BE2C (cell line): ENCODE data around the gene LRRC1.

ENCODE experiments used
- DNase-seq: peaks from one replicate; pipeline ENCODE4 v3.0.0-alpha.2; 2020
- H3K27me3 ChIP-seq: fragments of 250-450 bp; sonication (Bioruptor Pico); 2 replicates; pipeline ENCODE4 v1.5.1; 2020; ENCODE audit warnings: mild to moderate bottlenecking
- H3K36me3 ChIP-seq: fragments of 250-450 bp; sonication (Bioruptor Pico); 2 replicates; pipeline ENCODE4 v1.5.1; 2020; ENCODE audit warnings: mild to moderate bottlenecking
- H3K4me1 ChIP-seq: fragments of 250-450 bp; sonication (Bioruptor Pico); 2 replicates; pipeline ENCODE4 v1.5.1; 2020
- H3K4me3 ChIP-seq: 2 replicates; pipeline ENCODE4 v1.5.1; 2011; ENCODE audit warnings: low read depth, low read length
- H3K9me3 ChIP-seq: fragments of 250-450 bp; sonication (Bioruptor Pico); 2 replicates; pipeline ENCODE4 v1.5.1; 2020
- TF ChIP-seq, protein P1 (sequence below): IDR thresholded peaks from 2 replicates; pipeline ENCODE4 v1.5.1; 2012; ENCODE audit warnings: mild to moderate bottlenecking, low read depth, low read length

LRRC1 gene

DNA sequence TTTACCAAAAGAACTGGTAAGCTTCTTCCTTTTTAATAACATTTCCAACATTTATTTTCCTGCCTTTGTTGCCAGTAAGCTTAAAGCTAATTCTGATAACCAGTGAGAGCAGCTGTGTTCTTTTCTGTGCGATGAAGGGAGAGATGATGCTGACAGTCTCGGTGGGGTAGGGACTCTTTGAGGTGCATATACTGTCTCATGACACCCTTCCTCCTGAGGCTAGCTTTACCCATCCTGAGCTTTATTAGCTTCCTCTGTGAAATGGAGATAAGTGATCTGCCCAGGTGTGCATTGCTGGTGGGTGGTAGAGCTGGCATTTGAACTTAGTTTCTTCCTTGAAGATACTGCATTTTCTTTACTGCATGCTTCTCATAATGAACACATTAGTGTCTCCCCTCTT is 92.5 kb downstream of the LRRC1 start:
- Histone ChIP-seq H3K4me3 (no peak overlapping the region), H3K36me3 (no peaks in the 10 kb centered on the region), H3K4me1 (no peaks in the 10 kb centered on the region), H3K9me3 (no peaks in the 10 kb centered on the region), H3K27me3 (no peaks in the 10 kb centered on the region)
- TF ChIP-seq, protein P1, sequence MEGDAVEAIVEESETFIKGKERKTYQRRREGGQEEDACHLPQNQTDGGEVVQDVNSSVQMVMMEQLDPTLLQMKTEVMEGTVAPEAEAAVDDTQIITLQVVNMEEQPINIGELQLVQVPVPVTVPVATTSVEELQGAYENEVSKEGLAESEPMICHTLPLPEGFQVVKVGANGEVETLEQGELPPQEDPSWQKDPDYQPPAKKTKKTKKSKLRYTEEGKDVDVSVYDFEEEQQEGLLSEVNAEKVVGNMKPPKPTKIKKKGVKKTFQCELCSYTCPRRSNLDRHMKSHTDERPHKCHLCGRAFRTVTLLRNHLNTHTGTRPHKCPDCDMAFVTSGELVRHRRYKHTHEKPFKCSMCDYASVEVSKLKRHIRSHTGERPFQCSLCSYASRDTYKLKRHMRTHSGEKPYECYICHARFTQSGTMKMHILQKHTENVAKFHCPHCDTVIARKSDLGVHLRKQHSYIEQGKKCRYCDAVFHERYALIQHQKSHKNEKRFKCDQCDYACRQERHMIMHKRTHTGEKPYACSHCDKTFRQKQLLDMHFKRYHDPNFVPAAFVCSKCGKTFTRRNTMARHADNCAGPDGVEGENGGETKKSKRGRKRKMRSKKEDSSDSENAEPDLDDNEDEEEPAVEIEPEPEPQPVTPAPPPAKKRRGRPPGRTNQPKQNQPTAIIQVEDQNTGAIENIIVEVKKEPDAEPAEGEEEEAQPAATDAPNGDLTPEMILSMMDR, result no peak
- DNase-seq, result no peak

- Histone ChIP-seq H3K4me3 (no peak overlapping the region), H3K36me3 (no peaks in the 10 kb centered on the region), H3K27me3 (no peaks in the 10 kb centered on the region), H3K9me3 (no peaks in the 10 kb centered on the region), H3K4me1 (no peaks in the 10 kb centered on the region)
- TF ChIP-seq, protein P1, result no peak
- no peak for DNase-seq
These were observed 94.1 kb downstream of the LRRC1 start for GRCh38 chr6:53888931-53889330.

GRCh38 chr6:53889365-53889764 is 94.6 kb downstream of the LRRC1 start:
- Histone ChIP-seq H3K4me1 (no peaks in the 10 kb centered on the region), H3K4me3 (no peak overlapping the region), H3K27me3 (no peaks in the 10 kb centered on the region), H3K36me3 (no peaks in the 10 kb centered on the region), H3K9me3 (no peaks in the 10 kb centered on the region)
- TF ChIP-seq, protein P1, result no peak
- DNase-seq, result no peak

DNA sequence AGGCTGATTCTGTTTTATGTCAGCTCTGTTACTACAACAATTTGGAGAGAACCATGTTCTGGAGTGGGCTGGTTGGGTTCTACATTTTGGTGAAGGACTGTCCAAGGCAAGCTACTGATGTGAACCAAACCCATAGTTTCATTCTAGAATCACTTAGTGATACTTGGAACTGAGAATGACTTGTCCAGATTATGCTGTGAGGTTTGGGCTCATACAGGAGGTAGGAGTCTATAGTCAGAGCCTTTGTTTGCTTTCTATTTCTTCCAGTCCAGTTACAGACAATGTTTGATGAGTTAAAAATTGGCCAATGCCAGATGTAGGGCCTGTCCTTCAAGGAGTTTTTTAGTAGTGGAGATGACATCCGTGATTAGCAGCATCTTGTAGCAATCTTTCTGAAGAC is 97.9 kb downstream of the LRRC1 start:
- no peak for DNase-seq
- TF ChIP-seq, protein P1, result no peak
- no peaks in the 10 kb centered on the region for H3K9me3 ChIP-seq

DNA sequence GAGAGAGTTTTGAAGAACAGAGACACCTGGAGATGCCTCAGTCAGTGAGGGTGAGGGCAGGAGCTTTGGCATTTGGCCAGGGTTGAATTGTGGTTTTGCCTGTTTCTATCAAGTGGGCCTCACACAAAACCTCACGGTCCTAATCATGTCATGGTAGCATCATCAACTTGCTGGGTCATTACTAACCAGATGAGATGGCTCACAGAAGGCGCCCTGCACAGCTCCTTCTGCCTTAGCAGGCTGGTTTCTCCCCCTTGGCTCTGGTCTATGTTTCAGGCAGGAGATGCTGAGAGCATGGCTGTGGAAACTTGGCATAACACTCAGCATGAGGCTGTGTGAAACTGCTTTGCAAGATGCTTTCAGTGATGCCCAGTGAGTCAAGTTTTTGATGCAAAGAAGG is 99.3 kb downstream of the LRRC1 start:
- Histone ChIP-seq H3K4me3 (no peak overlapping the region), H3K27me3 (no peaks in the 10 kb centered on the region), H3K9me3 (no peaks in the 10 kb centered on the region), H3K4me1 (no peaks in the 10 kb centered on the region), H3K36me3 (no peaks in the 10 kb centered on the region)
- no peak for DNase-seq
- TF ChIP-seq, protein P1, result no peak

More for the DNA sequence above, 97.9 kb downstream of the LRRC1 start:
- Histone ChIP-seq H3K4me1 (no peaks in the 10 kb centered on the region), H3K27me3 (no peaks in the 10 kb centered on the region), H3K4me3 (no peak overlapping the region), H3K36me3 (no peaks in the 10 kb centered on the region)

GRCh38 chr6:53896196-53896595 is 101.4 kb downstream of the LRRC1 start:
- H3K36me3 ChIP-seq, result no peaks in the 10 kb centered on the region
- H3K9me3 ChIP-seq, result no peaks in the 10 kb centered on the region
- no peaks in the 10 kb centered on the region for H3K4me1 ChIP-seq
- DNase-seq, result no peak
- TF ChIP-seq, protein P1, result no peak
- H3K27me3 ChIP-seq, result no peaks in the 10 kb centered on the region; the same call in 1 of the 2 replicates
- no peak overlapping the region for H3K4me3 ChIP-seq
